ENCODE data around the gene TULP4.

DNA sequence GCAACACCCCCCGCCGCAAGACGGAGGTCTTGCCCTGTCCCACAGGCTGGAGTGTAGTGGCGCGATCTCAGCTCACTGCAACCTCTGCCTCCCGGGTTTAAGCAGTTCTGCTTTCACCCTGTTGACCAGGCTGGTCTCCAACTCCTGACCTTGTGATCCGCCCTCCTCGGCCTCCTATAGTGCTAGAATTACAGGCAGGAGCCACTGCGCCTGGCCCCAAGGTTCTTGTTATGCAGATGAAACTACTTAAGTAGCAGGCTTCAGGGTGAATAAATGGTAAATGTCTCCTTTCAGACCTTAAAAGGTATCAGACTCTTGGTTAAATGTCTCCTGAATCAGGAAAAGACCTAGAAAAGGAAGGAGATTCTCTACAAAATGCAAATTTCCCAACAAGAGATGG, 152.2 kb downstream of the TULP4 start:
- TF ChIP-seq, protein P1, sequence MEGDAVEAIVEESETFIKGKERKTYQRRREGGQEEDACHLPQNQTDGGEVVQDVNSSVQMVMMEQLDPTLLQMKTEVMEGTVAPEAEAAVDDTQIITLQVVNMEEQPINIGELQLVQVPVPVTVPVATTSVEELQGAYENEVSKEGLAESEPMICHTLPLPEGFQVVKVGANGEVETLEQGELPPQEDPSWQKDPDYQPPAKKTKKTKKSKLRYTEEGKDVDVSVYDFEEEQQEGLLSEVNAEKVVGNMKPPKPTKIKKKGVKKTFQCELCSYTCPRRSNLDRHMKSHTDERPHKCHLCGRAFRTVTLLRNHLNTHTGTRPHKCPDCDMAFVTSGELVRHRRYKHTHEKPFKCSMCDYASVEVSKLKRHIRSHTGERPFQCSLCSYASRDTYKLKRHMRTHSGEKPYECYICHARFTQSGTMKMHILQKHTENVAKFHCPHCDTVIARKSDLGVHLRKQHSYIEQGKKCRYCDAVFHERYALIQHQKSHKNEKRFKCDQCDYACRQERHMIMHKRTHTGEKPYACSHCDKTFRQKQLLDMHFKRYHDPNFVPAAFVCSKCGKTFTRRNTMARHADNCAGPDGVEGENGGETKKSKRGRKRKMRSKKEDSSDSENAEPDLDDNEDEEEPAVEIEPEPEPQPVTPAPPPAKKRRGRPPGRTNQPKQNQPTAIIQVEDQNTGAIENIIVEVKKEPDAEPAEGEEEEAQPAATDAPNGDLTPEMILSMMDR (IDR thresholded peaks at IDR 0.05), result no peak
- no peak for TF ChIP-seq POLR2A (IDR thresholded peaks at IDR 0.05)

Measured in thyroid gland (tissue), 4 donors.